HG03460 (cell line): ENCODE data around the gene SOCS7.

ENCODE experiments used
- ATAC-seq: cut with Tn5 transposase; IDR thresholded peaks from one replicate; pipeline ENCODE4 v1.9.1; 2021; ENCODE audit not compliant: unreplicated experiment

SOCS7 gene

GRCh38 chr17:38351412-38352222, at the start of gene SOCS7:
TSS of gene SOCS7 (plus strand) at chr17:38351844. CDS start at chr17:38352053, 209 bp downstream.
- ATAC-seq = peak; percentile 85

- no peak for ATAC-seq
Measured at GRCh38 chr17:38315497-38315896, 36.1 kb upstream of the SOCS7 start.

- ATAC-seq = no peak
Measured at GRCh38 chr17:38317081-38317480, 34.6 kb upstream of the SOCS7 start.

GRCh38 chr17:38320482-38320881, 31.2 kb upstream of the SOCS7 start:
- ATAC-seq = no peak

GRCh38 chr17:38322156-38322779, 29.4 kb upstream of the SOCS7 start:
- no peak for ATAC-seq

GRCh38 chr17:38322897-38323296, 28.7 kb upstream of the SOCS7 start:
- no peak for ATAC-seq

GRCh38 chr17:38324141-38324697, 27.4 kb upstream of the SOCS7 start:
- ATAC-seq = no peak

- no peak for ATAC-seq
Measured at GRCh38 chr17:38324772-38325171, 26.9 kb upstream of the SOCS7 start.

GRCh38 chr17:38325221-38325851, 26.3 kb upstream of the SOCS7 start:
- ATAC-seq = no peak

GRCh38 chr17:38326996-38327792, 24.4 kb upstream of the SOCS7 start:
- ATAC-seq = no peak

- ATAC-seq = no peak
Measured at GRCh38 chr17:38327936-38328335, 23.7 kb upstream of the SOCS7 start.

GRCh38 chr17:38328620-38329019, 23.0 kb upstream of the SOCS7 start:
- no peak for ATAC-seq

GRCh38 chr17:38329284-38329683, 22.4 kb upstream of the SOCS7 start:
- ATAC-seq = no peak

GRCh38 chr17:38329808-38330730, 21.6 kb upstream of the SOCS7 start:
- ATAC-seq = no peak

GRCh38 chr17:38330941-38331411, 20.7 kb upstream of the SOCS7 start:
- no peak for ATAC-seq

GRCh38 chr17:38332735-38333134, 18.9 kb upstream of the SOCS7 start:
- no peak for ATAC-seq

GRCh38 chr17:38333635-38334295, 17.9 kb upstream of the SOCS7 start:
- ATAC-seq = no peak

- ATAC-seq = no peak
Measured at GRCh38 chr17:38334480-38335364, 16.9 kb upstream of the SOCS7 start.
